ENCODE results near the gene FBXO44. TPM values are rescaled to one million over a fixed set of nuclear protein-coding genes. Genes with fewer than 3 reads are reported as not detected.

FBXO44 gene
- total RNA-seq, 1 donor from 2014 or later: 20.2 TPM

DNA sequence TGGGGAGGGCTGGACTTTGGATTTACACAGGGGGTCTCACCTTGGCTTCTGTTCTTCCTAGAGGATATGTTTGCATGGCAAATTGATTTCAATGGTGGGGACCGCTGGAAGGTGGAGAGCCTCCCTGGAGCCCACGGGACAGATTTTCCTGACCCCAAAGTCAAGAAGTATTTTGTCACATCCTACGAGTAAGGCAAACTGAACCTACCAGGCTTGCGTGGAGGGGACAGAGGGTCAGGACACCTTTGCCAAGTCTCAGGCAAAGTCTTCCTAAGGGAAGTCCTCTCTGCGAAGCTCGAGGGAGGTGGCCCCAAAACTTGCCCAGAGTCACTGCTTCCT, 16.5 kb downstream of the FBXO44 start:
- Histone ChIP-seq H3K9me3 (replicated peaks) (no peaks in the 10 kb centered on the region), H3K4me1 (peaks cover 4% of the 10 kb centered on the region), H3K27me3 (ENCODE audit: low read depth) (no peaks in the 10 kb centered on the region), H3K4me3 (no peak overlapping the region), H3K36me3 (peaks cover 40% of the 10 kb centered on the region), H3K27ac (replicated peaks) (no peak overlapping the region)
- intact Hi-C loops (cut with micrococcal nuclease): no loop called here
- DNase-seq: no peak
- TF ChIP-seq, protein P1, sequence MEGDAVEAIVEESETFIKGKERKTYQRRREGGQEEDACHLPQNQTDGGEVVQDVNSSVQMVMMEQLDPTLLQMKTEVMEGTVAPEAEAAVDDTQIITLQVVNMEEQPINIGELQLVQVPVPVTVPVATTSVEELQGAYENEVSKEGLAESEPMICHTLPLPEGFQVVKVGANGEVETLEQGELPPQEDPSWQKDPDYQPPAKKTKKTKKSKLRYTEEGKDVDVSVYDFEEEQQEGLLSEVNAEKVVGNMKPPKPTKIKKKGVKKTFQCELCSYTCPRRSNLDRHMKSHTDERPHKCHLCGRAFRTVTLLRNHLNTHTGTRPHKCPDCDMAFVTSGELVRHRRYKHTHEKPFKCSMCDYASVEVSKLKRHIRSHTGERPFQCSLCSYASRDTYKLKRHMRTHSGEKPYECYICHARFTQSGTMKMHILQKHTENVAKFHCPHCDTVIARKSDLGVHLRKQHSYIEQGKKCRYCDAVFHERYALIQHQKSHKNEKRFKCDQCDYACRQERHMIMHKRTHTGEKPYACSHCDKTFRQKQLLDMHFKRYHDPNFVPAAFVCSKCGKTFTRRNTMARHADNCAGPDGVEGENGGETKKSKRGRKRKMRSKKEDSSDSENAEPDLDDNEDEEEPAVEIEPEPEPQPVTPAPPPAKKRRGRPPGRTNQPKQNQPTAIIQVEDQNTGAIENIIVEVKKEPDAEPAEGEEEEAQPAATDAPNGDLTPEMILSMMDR (IDR thresholded peaks at IDR 0.05; ENCODE audit: borderline replicate concordance): no peak

DNA sequence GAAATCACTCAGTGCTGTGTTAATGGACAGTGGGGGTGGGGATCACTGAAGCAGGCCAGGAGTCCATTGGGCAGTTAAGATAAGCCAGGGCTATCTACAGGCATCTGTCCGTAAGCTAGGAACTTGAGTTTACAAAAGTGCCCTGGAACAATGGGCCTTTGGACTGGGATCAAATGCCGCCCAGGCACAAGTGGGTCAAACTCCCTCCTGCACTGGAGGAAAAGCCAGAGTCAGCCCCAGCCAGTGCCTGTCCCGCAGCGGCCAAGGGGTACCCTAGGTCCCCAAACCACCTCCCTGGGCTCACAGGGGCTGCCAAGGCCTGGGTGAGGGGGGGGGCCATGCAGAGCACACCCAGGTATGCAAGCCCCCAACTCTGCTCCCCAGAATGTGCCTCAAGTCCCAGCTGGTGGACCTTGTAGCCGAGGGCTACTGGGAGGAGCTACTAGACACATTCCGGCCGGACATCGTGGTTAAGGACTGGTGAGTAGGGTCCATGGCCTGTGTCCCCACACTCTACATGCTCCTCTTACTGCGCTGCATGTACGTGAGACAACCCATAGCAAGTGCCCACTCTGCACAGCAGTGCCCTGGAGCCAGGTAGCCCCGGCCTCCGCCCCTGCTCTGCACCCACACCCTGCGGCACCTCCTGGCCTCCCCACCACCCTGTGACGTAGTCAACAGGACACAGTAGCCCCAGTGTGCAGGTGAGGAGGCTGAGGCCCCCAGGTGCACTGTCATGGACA, 17.0 kb downstream of the FBXO44 start:
- Histone ChIP-seq H3K27me3 (ENCODE audit: low read depth) (no peaks in the 10 kb centered on the region), H3K9me3 (replicated peaks) (no peaks in the 10 kb centered on the region), H3K4me3 (no peak overlapping the region), H3K36me3 (peaks cover 45% of the 10 kb centered on the region), H3K4me1 (peaks cover 4% of the 10 kb centered on the region), H3K27ac (replicated peaks) (no peak overlapping the region)
- TF ChIP-seq, protein P1 (IDR thresholded peaks at IDR 0.05; ENCODE audit: borderline replicate concordance): no peak
- no peak for DNase-seq
- intact Hi-C loops (cut with micrococcal nuclease): no loop called here

DNA sequence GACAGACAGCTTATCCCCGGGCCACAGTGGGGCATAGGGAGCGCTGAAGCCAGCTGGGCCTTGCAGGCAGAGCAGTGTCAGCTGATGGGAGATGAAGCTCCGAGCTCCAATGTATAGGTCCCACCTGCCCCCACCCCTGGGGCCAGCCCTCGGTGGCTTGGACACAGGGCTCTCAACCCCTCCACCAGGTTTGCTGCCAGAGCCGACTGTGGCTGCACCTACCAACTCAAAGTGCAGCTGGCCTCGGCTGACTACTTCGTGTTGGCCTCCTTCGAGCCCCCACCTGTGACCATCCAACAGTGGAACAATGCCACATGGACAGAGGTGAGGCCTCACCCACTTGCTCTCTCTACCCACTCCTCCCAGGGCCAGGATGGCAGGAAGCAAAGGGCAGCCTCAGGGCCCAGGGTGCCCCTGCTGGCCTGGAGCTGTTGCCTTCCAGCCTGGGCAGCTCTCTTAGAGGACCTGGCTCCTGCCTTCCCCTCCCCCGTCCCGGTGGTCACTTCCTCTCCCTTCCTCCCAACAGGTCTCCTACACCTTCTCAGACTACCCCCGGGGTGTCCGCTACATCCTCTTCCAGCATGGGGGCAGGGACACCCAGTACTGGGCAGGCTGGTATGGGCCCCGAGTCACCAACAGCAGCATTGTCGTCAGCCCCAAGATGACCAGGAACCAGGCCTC, 18.6 kb downstream of the FBXO44 start:
- H3K9me3 ChIP-seq (replicated peaks): no peaks in the 10 kb centered on the region
- H3K27ac ChIP-seq (replicated peaks): no peak overlapping the region
- intact Hi-C loops (cut with micrococcal nuclease): no loop called here
- peaks cover 45% of the 10 kb centered on the region for H3K36me3 ChIP-seq
- H3K27me3 ChIP-seq (ENCODE audit: low read depth): no peaks in the 10 kb centered on the region
- no peaks in the 10 kb centered on the region for H3K4me1 ChIP-seq
- DNase-seq: no peak
- H3K4me3 ChIP-seq: no peak overlapping the region
- TF ChIP-seq, protein P1 (IDR thresholded peaks at IDR 0.05; ENCODE audit: borderline replicate concordance): no peak

DNA sequence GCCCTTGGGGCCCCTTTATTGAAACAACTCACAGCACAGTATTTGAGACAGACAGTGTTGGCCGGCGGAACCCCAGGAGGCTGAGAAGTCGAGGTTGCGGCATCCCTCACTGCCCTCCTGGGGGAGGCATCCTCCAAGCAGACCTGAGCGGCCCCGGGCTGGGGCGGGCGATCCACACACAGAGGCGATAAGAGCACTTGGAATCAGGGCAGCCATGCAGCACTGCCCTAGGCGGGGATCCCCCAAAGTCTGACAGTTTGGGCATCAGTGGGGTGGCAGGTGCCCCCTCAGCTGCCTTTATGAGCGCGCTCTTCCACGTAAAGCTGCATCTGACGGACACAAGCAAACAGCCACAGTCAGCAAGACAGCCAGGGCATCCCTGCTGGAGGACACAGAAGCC, 19.8 kb downstream of the FBXO44 start:
- H3K4me3 ChIP-seq: no peak overlapping the region
- intact Hi-C loops (cut with micrococcal nuclease): no loop called here
- no peaks in the 10 kb centered on the region for H3K27me3 ChIP-seq (ENCODE audit: low read depth)
- peaks cover under 1% of the 10 kb centered on the region for H3K4me1 ChIP-seq
- DNase-seq: no peak
- no peak overlapping the region for H3K27ac ChIP-seq (replicated peaks)
- H3K36me3 ChIP-seq: peaks cover 45% of the 10 kb centered on the region
- no peaks in the 10 kb centered on the region for H3K9me3 ChIP-seq (replicated peaks)
- TF ChIP-seq, protein P1 (IDR thresholded peaks at IDR 0.05; ENCODE audit: borderline replicate concordance): no peak

DNA sequence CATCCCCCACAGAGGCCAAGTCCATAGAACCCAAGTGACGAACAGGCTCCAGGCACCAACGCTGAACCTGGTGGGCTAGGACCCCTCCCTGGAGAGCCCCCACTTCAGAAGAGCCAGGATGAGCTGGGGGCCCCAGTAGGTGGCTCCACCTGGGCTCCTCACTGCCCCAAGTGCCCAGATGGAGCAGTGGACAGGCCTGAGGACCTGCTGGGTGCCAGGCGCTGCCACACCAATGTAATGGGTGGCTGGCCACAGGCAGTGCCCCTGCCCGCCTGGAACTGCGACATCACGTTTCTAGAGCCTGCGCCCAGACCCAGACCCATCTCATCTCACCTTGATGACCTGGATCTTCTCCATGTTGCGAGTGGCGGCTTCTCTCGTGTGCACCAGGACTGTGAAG, 20.6 kb downstream of the FBXO44 start:
- H3K27me3 ChIP-seq (ENCODE audit: low read depth): no peaks in the 10 kb centered on the region
- intact Hi-C loops (cut with micrococcal nuclease): no loop called here
- H3K36me3 ChIP-seq: peaks cover 45% of the 10 kb centered on the region
- H3K27ac ChIP-seq (replicated peaks): no peak overlapping the region
- no peak overlapping the region for H3K4me3 ChIP-seq
- DNase-seq: no peak
- peaks cover 9% of the 10 kb centered on the region for H3K4me1 ChIP-seq
- TF ChIP-seq, protein P1 (IDR thresholded peaks at IDR 0.05; ENCODE audit: borderline replicate concordance): no peak
- H3K9me3 ChIP-seq (replicated peaks): no peaks in the 10 kb centered on the region

All from left ventricle myocardium inferior (tissue), 1 donor.